Bone marrow (tissue), 2 donors: ENCODE measurements around the gene ANO7.
"Not testable (repeated sequence)": the region's sequence is repeated elsewhere in the genome, so short reads cannot be mapped to it uniquely, and the experiment has no call there.

Experiments
- DNase-seq, 2 donors: peaks; one replicate each; lab custom pipeline; 2025; lab: John Stamatoyannopoulos, UW

Gene ANO7

GRCh38 chr2:241190291-241190981, 2.0 kb downstream of the ANO7 start:
- no peak for DNase-seq

DNA sequence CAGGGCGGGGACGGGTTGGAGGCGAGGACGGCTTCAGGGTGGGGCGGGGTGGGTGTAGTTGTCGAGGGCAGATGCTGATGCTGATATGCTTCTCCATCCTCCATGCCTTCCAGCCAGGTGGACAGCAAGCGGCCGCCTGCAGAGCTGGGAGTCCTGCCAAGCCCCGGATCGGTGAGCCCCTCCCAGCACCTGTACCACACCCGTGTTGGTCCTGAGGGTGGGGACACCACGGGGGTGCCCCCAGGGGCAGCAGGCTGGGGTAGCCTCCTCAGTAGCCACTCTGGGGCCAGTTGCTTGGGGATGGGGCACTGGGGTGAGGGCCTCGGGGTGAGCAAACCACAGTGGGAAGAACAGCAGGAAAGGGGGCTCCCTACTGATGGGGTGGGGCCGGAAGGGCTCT, 2.6 kb downstream of the ANO7 start:
- no peak for DNase-seq

DNA sequence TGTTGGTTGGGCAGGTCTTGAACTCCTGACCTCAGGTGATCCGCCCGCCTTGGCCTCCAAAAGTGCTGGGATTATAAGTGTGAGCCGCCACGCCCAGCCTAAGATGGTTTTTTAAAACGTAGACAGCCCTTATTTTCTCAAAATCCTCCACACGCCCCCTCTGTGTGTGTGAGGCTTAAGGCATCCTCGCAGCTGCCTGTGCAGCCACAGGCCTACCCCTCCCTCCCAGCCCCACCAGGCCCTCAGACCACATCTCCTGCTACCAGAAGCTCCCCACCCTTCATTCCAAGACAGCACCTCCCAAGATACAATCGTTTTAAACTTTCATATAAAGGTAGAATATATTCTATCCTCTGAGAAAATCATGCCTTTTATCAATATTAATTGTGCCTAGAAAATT, 4.8 kb downstream of the ANO7 start:
- no peak for DNase-seq

DNA sequence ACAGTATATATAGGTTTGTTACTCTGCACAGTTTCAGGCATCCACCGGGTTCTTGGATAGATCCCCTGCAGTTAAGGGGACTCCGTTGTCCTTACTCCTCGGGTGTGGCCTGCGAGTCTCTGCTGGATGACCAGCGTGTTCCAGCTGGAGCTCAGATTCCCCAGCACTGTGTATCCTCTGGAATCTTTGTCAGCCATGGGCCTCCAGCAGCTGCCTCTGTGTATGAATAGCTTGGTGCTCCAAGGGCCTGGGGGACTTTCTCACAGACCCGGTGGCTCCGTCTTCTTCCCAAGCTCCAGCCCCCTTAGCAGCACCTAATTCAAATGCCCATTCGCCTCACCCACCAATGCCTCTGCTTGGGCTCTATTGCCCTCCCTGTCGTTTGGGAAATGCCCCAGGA, 6.3 kb downstream of the ANO7 start:
- DNase-seq = no peak

- DNase-seq = no peak
Observed at GRCh38 chr2:241195506-241196130, 7.1 kb downstream of the ANO7 start.

DNA sequence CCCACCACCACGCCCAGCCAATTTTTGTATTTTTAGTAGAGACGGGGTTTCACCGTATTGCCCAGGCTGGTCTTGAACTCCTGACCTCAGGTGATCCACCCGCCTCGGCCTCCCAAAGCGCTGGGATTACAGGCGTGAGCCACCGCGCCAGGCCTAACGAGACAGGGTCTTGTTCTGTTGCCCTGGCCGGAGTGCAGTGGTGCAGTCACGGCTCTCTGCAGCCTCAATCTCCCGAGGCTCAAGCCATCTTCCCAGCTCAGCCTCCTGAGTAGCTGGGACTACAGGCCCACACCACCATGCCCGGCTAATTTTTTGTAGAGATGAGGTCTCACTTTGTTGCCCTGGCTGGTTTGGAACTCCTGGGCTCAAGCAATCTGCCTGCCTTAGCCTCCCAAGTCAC, 8.8 kb downstream of the ANO7 start:
- DNase-seq = not testable (repeated sequence)

- no peak for DNase-seq
Observed at GRCh38 chr2:241197947-241198346, 9.5 kb downstream of the ANO7 start.

GRCh38 chr2:241198381-241199279, 10.2 kb downstream of the ANO7 start:
- DNase-seq = no peak

DNA sequence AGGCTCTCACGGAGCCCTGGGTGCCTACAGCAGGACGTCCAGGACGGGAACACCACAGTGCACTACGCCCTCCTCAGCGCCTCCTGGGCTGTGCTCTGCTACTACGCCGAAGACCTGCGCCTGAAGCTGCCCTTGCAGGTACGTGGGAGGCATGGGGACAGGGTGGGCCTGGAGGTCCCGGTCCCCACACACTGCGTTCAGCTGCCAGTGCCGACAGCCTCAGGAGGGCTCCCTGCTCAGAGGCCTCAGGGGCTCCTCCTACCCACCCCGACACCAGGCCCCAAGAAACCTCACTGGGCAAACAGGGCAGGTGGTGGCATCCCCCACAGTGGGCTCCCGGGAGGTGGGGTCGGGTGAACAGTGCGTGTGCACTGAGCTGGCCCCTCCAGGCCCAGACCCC, 10.8 kb downstream of the ANO7 start:
- DNase-seq = no peak

DNA sequence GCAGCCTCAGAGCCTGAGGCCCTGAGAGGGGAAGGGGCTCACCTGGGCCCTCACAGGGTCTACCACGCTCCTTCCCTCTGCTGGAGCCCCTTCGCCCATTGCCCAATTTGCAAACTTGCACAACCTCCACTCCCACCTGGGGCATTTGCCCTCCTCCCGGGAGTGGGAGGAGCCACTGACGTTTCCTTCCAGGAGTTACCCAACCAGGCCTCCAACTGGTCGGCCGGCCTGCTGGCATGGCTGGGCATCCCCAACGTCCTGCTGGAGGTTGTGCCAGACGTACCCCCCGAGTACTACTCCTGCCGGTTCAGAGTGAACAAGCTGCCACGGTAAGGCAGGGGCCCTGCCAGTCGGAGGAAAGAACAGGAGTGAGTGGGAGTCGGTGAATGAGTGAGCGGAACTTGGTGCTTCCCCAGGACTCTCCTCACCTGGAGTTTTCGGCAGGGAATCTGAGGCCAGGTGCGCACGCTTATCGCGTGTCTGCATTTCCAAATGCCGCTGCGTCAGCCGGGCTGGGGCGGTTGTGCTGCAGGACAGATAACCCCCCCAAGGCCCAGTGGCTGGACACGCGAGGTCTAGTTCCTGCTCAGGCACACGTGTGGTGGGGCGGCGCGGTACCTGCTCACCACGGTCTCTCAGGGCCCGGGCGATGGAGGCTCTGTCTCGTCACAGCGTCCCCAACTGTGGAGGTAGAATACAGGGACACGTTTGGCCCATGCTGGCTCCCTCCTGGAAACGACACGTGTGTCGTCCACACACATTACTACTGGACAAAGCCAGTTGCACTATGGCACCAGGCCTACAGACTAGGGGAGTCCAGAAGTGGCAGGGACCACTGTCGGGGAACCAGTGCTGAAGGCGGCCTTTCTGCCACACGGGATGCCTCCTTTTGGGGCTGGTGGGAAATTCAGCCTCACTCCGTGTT, 11.7 kb downstream of the ANO7 start:
- no peak for DNase-seq

DNA sequence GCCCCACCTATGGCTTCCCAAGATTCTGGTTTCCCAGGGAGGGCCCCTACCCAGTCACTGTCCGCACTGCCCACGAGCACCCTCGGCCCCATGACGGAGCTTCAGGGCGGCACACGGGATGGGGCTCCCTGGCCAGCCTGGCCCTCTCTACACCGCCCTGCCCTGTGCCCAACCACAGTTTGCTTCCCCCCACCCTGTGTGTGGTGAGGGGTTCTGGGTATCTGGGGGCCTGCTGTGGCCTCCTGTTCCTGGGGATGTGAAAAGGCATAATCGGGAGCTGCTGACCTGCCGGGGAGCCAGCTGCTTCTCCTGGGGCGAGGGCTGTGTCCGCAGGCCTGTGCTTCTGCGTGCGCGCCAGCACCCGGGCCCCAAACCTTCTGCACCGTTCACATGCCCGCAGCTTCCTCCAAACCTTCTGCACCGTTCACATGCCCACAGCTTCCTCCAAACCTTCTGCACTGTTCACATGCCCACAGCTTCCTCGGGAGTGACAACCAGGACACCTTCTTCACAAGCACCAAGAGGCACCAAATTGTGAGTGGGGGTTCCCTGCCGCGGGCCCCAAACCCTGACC, 12.4 kb downstream of the ANO7 start:
- peak in 1 of 2 donors; percentile 32 for DNase-seq

DNA sequence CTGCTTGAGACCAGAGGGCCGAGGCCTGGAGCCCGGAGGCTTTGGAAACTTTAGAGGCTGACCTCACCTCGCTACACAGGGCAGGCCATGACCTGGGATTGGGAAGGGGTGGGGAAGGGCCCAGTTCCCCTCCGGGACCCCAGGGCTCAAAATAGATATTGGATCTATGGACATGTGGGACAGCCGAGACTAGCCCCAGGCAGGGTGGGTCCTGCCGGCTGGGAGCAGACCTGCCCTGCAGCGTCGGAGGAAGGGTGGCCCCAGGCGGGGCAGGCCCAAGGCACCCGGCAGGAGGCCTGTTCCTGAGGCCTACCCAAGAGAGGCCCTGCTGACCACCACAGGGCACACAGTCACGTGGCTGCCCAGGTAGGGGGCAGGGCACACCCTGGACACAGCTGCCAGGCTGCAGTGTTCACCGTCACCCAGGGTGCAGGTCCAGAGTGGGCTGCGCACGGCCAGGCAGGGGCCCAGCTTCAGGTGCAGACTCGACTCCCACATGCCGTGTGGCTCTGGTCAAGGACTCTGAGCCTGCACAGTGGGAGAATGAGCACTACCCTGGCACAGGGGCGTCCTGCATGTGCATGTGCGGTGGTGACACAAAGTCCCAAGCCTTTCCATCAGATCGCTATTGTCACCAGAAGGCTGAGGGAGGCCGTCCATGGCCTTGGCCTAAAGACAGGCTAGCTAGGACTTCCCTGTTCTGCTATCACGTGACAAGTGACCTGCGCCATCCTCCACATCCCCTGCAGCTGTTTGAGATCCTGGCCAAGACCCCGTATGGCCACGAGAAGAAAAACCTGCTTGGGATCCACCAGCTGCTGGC, 13.2 kb downstream of the ANO7 start:
- DNase-seq = no peak

DNA sequence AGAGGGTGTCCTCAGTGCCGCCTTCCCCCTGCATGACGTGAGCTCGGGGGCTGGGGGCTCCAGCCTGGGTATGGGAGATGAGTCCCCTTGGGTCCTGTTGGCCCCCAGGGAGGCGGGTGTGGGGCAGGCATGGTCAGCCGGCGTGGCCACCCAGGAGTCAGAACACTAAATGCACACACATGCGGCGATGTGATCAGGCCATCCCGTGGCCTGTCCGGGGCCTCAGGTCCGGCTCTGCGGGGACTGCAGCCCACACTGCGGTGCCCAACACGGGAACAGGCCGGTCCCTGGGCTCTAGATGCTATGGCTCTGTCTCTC, 13.8 kb downstream of the ANO7 start:
- DNase-seq = no peak

DNA sequence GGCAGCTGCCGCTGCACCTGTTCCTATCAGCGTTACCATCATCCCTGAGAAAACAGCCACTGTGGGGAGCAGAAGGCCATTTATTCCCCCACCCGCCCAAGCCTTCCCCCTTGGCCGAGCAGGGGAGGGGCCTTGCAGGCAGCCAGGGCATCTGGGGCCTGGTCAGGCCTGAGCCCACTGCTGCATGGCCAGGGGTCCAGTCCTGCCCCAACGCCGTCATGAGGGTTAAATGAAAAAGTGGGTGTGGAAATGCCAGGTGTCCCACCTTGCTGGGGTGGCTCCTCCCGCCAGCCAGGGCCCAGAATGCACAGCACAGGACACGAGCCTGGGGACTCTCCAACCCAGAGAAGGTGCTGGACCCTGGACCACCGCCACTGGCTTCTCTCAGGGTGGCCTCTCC, 14.2 kb downstream of the ANO7 start:
- no peak for DNase-seq

GRCh38 chr2:241203218-241204009, 14.9 kb downstream of the ANO7 start:
- DNase-seq = no peak

DNA sequence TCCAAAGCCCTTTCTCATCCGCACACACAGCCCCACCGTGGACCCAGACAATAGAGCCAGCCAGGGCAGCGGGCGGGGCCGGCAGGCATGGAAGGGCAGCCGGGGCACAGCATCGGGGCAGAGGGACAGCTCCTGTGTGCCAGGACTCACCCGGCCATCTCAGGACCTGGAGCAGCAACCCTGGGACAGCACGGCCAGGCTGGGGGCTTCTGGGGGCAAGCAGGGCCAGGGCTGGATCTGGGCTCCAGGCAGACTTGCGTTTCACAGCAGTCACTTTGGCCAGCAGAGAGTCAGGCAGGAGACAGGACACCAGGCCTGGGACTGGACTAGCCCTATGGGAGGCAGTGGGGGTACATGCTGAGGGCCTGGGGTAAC, 15.5 kb downstream of the ANO7 start:
- no peak for DNase-seq

GRCh38 chr2:241204490-241204889, 16.0 kb downstream of the ANO7 start:
- DNase-seq = no peak

DNA sequence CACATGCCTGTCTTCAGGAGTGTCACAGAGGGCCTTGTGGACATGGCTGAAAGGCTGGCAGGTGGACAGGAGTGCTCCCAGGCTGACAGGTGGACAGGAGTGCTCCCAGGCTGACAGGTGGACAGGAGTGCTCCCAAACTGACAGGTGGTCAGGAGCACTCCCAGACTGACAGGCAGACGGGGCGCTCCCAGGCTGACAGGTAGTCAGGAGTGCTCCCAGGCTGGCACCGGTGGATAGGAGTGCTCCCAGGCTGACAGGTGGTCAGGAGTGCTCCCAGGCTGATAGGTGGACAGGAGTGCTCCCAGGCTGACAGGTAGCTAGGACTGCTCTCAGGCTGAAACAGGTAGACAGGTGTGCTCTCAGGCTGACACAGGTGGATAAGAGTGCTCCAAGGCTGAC, 16.6 kb downstream of the ANO7 start:
- DNase-seq = no peak

DNA sequence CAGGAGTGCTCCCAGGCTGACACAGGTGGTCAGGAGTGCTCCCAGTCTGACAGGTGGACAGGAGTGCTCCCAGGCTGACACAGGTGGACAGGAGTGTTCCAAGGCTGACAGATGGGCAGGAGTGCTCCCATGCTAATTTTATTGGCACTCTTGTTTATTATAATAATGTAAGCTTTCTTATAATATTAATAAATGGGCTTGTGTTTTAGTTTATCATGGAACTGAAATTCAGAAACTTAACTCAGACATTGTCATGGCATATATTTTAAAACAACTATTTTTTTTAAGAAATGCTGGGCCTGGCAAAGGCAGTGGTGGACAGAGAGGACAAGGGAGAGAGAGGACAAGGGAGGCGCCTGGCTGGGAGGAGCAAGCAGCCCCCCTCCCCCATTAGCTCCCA, 18.7 kb downstream of the ANO7 start:
- DNase-seq = no peak

DNA sequence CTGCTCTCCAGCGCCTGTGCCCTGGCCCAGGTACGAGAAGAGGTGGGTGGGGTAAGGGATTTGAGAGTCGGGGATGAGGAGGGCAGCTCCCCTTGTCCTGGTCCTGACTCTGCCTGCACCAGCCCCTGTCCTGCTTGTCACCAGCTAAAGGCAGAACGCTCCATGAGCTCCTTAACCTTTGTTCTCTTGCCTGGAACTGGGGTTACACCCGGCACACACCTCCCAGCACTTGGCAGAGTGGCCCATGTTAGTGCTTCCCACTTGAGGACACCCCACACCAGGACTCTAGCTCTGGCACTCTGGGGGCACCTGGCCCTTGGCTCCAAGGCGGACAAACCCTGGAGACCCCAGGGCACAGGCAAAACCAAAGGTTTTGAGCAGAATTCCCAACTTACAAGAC, 19.2 kb downstream of the ANO7 start:
- no peak for DNase-seq
